Right kidney (tissue), 1 donor: ENCODE measurements around the gene TLK1.
"Not testable (repeated sequence)": the region's sequence is repeated elsewhere in the genome, so short reads cannot be mapped to it uniquely, and the experiment has no call there.

ENCODE experiments used
- DNase-seq: peaks from one replicate; pipeline ENCODE4 v3.0.0-alpha.2; 2016

Gene TLK1

GRCh38 chr2:171146071-171146470, 14.6 kb downstream of the TLK1 start:
- no peak for DNase-seq

- no peak for DNase-seq
Measured at GRCh38 chr2:171143670-171144062, 17.0 kb downstream of the TLK1 start.

- DNase-seq, result no peak
Measured at GRCh38 chr2:171142398-171142797, 18.3 kb downstream of the TLK1 start.

- no peak for DNase-seq
Measured at GRCh38 chr2:171141320-171141719, 19.4 kb downstream of the TLK1 start.

DNA sequence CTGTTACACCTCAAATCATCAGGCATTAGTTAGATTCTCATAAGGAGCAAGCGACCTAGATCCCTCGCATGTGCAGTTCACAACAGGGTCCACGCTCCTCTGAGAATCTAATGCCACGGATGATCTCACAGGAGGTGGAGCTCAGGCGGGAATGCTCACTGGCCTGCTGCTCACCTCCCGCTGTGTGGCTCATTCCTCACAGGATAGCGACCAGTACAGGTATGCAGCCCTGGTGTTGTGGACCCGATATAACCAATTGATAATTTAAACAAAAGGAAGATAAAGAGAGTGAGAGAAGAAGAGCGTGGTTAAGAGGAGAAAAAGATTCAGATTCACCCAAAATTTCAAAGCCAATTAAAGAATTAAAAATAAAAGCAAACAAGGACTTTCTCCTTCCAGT, 20.8 kb downstream of the TLK1 start:
- no peak for DNase-seq

DNA sequence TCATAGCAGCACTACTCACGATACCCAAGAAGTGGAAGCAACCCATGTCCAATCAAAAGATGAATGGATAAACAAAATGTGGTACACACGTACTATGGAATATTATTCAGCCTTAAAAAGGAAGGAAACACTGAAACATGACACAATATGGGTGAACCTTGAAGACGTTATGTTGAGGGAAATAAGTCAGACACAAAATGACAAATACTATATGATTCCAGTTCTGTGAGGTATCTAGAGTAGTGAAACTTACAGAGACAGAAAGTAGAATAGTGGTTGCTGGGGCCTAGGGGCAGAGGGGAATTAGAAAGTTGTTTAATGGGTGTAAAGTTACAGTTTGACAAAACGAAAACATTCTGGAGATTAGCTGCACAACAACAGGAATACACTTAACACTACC, 24.7 kb downstream of the TLK1 start:
- no peak for DNase-seq

GRCh38 chr2:171134624-171135230, 26.0 kb downstream of the TLK1 start:
- no peak for DNase-seq

DNA sequence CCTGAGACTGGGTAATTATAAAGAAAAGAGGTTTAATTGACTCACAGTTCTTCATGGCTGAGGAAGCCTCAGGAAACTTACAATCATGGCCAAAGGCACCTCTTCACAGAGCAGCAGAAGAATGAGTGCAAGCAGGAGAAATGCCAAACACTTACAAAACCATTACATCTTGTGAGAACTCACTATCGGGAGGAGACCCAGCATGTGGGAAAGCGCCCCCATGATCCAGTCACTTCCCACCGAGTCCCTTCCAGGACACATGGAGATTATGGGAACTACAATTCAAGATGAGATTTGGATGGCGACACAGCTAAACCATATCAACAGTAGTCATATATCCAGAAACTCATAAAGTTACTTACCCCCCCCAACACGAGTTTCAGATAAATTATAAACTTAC, 28.6 kb downstream of the TLK1 start:
- DNase-seq, result no peak

DNA sequence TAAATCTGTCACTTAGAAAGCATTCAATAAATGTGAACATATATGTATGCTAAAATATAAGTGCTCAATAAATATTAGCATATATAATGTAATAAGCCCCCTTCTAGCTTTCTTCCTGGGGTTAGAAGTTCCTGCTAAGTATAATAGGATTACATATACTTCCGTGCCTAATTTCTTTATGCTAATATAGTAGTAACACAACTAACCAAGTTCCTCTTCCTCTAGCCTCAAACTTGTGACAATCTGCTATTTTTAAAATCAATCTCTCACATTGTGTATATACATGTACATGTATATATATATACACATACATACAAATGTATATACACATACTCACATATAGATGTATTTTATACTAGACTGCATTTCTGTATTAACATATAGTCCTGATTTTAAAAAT, 32.2 kb downstream of the TLK1 start:
- no peak for DNase-seq

GRCh38 chr2:171124541-171124940, 36.2 kb downstream of the TLK1 start:
- DNase-seq, result no peak

DNA sequence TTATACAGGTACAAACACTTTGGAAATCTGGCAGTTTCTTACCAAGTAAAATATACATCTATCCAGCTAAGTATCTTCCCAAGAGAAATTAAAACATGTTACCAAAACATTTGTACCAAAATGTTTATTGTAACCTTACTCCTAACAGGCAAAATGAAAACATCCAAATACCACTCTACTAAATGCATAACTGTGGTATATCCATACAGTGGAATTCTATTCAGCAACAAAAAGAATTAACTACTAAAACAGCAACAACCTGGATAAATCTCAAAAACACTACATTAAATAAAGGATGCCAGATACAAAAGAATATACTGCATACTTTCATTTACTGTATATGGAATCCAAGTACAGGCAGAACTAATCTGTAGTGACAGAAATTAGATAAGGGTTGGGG, 51.1 kb downstream of the TLK1 start:
- DNase-seq, result no peak

GRCh38 chr2:171109020-171109419, 51.7 kb downstream of the TLK1 start:
- DNase-seq, result no peak

GRCh38 chr2:171107803-171108202, 52.9 kb downstream of the TLK1 start:
- DNase-seq, result no peak

GRCh38 chr2:171104379-171104778, 56.3 kb downstream of the TLK1 start:
- no peak for DNase-seq

- DNase-seq, result no peak
Measured at GRCh38 chr2:171102802-171103201, 57.9 kb downstream of the TLK1 start.

DNA sequence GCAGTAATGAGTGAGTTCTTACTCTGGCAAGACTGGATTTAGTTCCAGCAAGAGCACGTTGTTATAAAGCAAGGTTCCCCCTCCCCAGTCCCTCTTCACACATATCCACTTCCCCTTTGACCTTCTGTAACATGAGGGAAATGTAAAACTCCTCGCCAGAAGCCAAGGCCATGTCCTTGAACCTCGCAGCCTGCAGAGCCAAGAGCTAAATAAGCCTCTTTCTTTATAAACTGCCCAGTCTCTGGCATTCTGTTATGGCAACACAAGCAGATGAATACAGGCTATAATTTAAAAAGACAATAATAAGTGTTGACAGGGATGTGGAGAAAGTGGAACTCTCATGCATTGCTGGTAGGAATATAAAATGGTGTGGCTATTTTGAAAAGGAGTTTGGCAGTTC, 60.3 kb downstream of the TLK1 start:
- DNase-seq, result no peak

DNA sequence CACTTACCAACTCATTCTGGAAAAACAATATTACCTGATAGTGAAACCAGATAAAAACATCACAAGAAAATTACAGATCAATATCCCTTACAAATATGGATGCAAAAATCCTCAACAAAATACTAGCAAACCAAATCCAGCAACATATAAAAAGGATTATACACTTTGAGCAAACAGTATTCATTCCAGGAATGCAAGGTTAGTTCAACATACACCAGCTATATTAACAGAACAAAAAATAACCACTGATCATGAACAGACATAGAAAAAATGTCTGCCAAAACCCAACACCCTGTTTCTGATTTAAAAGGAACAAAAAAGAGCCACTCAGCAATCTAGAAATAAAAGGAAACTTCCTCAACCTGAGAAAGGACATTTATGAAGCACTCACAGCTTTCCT, 62.1 kb downstream of the TLK1 start:
- no peak for DNase-seq

DNA sequence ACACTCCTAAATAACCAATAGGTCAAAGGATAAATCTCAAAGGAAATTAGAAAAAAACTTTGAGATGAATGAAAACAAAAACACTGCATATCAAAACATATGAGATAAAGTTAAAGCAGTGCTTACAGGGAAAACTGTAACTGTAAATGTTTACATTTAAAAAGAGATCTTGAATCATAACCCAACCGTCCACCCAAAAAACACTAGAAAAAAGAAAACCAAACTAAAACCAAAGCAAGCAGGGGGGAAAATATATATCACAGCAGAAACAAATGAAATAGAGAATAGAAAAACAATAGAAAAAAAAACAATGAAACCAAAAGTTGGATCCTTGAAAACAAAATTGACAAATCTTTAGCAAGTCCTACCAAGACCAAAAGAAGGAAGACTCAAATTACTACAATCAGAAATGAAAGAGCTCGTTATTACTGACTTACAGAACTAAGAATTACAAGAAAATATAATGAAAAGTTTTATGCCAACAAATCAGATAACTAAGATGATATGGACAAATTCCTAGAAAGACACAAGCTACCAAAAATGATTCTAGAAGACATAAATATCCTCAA, 65.6 kb downstream of the TLK1 start:
- no peak for DNase-seq

GRCh38 chr2:171091517-171091916, 69.2 kb downstream of the TLK1 start:
- DNase-seq, result not testable (repeated sequence)

DNA sequence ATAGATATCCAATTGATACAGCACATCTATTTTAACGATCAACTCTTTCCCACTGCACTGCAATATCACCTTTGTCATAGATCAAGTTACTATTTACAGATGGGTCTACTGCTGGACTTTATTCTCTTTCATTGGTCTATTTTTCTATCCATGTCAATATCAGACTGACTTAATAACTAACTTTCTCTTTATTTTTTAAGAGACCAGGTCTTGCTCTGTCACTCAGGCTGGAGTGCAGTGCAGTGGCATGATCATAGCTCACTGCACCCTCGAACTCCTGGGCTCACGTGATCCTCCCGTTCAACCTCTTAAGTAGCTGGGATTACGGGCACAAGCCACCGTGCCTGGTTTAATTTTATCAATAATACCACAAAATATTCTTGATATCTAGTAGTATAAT, 71.2 kb downstream of the TLK1 start:
- no peak for DNase-seq

GRCh38 chr2:171088057-171088834, 72.4 kb downstream of the TLK1 start:
- DNase-seq, result no peak

DNA sequence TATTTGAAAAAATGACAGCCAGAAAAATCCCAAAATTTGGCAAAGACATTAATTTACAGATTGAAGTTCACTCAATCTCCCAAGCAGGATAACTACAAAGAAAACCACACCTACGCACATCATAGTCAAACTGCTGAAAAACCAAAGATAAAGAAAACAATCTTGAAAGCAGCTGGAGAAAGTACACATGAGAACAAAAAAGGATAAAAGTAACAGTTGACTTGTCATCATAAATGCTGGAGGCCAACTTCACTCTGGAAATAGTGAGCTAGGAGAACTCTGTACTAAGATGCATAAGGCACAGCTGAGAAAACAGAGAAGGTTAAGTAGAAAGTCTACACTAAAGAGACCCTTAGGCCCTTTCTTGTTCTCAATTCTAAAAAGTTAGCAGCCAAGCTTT, 73.1 kb downstream of the TLK1 start:
- no peak for DNase-seq

- DNase-seq, result peak; percentile 37
Measured at GRCh38 chr2:171086352-171087290, 74.1 kb downstream of the TLK1 start.
